Suprapubic skin (tissue), 3 donors: Measurements from ENCODE around the gene BRIP1.

Source experiments
- CTCF ChIP-seq, 2 donors: fragments of 200-600 bp in 1 of 2; fragments of 450-650 bp in 1 of 2; sonication (generic) in 1 of 2; IDR thresholded peaks; one replicate each; pipeline ENCODE4 v1.5.1; 2016 to 2019; ENCODE audit warnings: antibody characterized with exemption in 2 of 2, mild to moderate bottlenecking in 1 of 2, moderate library complexity in 1 of 2
- POLR2A ChIP-seq, 2 donors: fragments of 450-650 bp; IDR thresholded peaks; one replicate each; pipeline ENCODE4 v1.6.1; 2017; ENCODE audit warnings: antibody characterized with exemption in 2 of 2, mild to moderate bottlenecking in 2 of 2, moderate library complexity in 2 of 2

- no peak for TF ChIP-seq CTCF (IDR thresholded peaks at IDR 0.05)
- TF ChIP-seq POLR2A (IDR thresholded peaks at IDR 0.05) = no peak
Measured at GRCh38 chr17:61729690-61730268, 133.5 kb downstream of the BRIP1 start.
